Neural progenitor cell (in vitro differentiated cells): ENCODE results near the gene OR6V1. TPM values are rescaled to one million over a fixed set of nuclear protein-coding genes. Genes with fewer than 3 reads are reported as not detected.

Experiments used
- DNase-seq: peaks from one replicate; pipeline ENCODE4 v3.0.0-alpha.2; 2016; ENCODE audit warnings: low spot score
- H2AFZ ChIP-seq: fragments of 200-600 bp; sonication (generic); replicated peaks from 2 replicates; pipeline ENCODE4 v1.6.1; 2016; ENCODE audit warnings: antibody characterized with exemption
- H3F3A ChIP-seq: fragments of 200-600 bp; sonication (generic); 2 replicates; pipeline ENCODE4 v1.6.1; 2016; ENCODE audit warnings: antibody characterized with exemption, low read depth
- H3K27ac ChIP-seq: fragments of 200-600 bp; sonication (generic); 2 replicates; pipeline ENCODE4 v1.5.1; 2016; ENCODE audit warnings: mild to moderate bottlenecking
- H3K27me3 ChIP-seq: fragments of 200-600 bp; sonication (generic); 2 replicates; pipeline ENCODE4 v1.6.1; 2016; ENCODE audit warnings: mild to moderate bottlenecking, moderate library complexity
- H3K36me3 ChIP-seq: fragments of 200-600 bp; sonication (generic); 2 replicates; pipeline ENCODE4 v1.5.1; 2016
- H3K4me1 ChIP-seq: fragments of 200-600 bp; sonication (generic); 2 replicates; pipeline ENCODE4 v1.6.1; 2016; ENCODE audit warnings: mixed run types
- H3K4me2 ChIP-seq: fragments of 200-600 bp; sonication (generic); 2 replicates; pipeline ENCODE4 v1.6.1; 2016
- H3K4me3 ChIP-seq: fragments of 200-600 bp; sonication (generic); 2 replicates; pipeline ENCODE4 v1.5.1; 2016
- H3K79me2 ChIP-seq: fragments of 200-600 bp; sonication (generic); 2 replicates; pipeline ENCODE4 v1.6.1; 2016; ENCODE audit warnings: low read depth
- H3K9ac ChIP-seq: fragments of 200-600 bp; sonication (generic); 2 replicates; pipeline ENCODE4 v1.6.1; 2016
- H3K9me3 ChIP-seq: fragments of 200-600 bp; sonication (generic); 2 replicates; pipeline ENCODE4 v1.5.1; 2016; ENCODE audit warnings: low read depth
- H4K20me1 ChIP-seq: fragments of 200-600 bp; sonication (generic); 2 replicates; pipeline ENCODE4 v1.6.1; 2016; ENCODE audit warnings: low read depth
- H3K27ac Mint-ChIP-seq: 3 replicates; pipeline ENCODE4 v1.8.0; 2021; ENCODE audit warnings: mixed read lengths
- H3K27me3 Mint-ChIP-seq: 2 replicates; pipeline ENCODE4 v1.8.0; 2022; ENCODE audit warnings: low read depth, mild to moderate bottlenecking, inconsistent platforms, moderate library complexity, mixed read lengths; ENCODE audit not compliant: insufficient read depth
- H3K36me3 Mint-ChIP-seq: 3 replicates; pipeline ENCODE4 v1.8.0; 2021; ENCODE audit warnings: mixed read lengths
- H3K4me1 Mint-ChIP-seq: 3 replicates; pipeline ENCODE4 v1.8.0; 2021; ENCODE audit warnings: mixed read lengths
- H3K4me3 Mint-ChIP-seq: 3 replicates; pipeline ENCODE4 v1.8.0; 2021; ENCODE audit warnings: mild to moderate bottlenecking, moderate library complexity, mixed read lengths
- H3K9me3 Mint-ChIP-seq: 3 replicates; pipeline ENCODE4 v1.8.0; 2020; ENCODE audit warnings: mixed read lengths
- CTCF ChIP-seq: fragments of 200-600 bp; sonication (generic); IDR thresholded peaks from 2 replicates; pipeline ENCODE4 v1.5.1; 2017; ENCODE audit warnings: antibody characterized with exemption, mild to moderate bottlenecking
- EZH2 ChIP-seq: fragments of 200-600 bp; sonication (generic); IDR thresholded peaks from 2 replicates; pipeline ENCODE4 v1.6.1; 2017; ENCODE audit warnings: antibody characterized with exemption, mild to moderate bottlenecking, moderate library complexity
- EZH2phosphoT487 ChIP-seq: fragments of 200-600 bp; sonication (generic); IDR thresholded peaks from 2 replicates; pipeline ENCODE4 v1.6.1; 2017; ENCODE audit warnings: antibody characterized with exemption
- total RNA-seq: library from RNA; depleted of rRNA; stranded (reverse); fragments of >200 nt; gene quantifications from 2 replicates; pipeline ENCODE4 v1.2.3, GENCODE V29; 2015; ENCODE audit warnings: low replicate concordance

The OR6V1 gene
- total RNA-seq, 1 donor from 2014 or later: not detected

GRCh38 chr7:143023047-143023446, 29.1 kb upstream of the OR6V1 start:
- H3K4me3 Mint-ChIP-seq: no peak overlapping the region
- H3K4me2 ChIP-seq: no peak overlapping the region
- H3K4me1 ChIP-seq: peaks cover 5% of the 10 kb centered on the region
- TF ChIP-seq CTCF: no peak
- no peak for TF ChIP-seq EZH2
- no peak for TF ChIP-seq EZH2phosphoT487
- H3K4me3 ChIP-seq: no peak overlapping the region
- H3K9ac ChIP-seq: no peak overlapping the region
- peaks cover 3% of the 10 kb centered on the region for H3K27me3 Mint-ChIP-seq
- H3K4me1 Mint-ChIP-seq: no peaks in the 10 kb centered on the region
- no peak overlapping the region for H2AFZ ChIP-seq
- H3K9me3 Mint-ChIP-seq: no peaks in the 10 kb centered on the region
- no peaks in the 10 kb centered on the region for H3K79me2 ChIP-seq
- H3K36me3 ChIP-seq: no peaks in the 10 kb centered on the region
- DNase-seq: no peak
- no peaks in the 10 kb centered on the region for H3K9me3 ChIP-seq
- H4K20me1 ChIP-seq: no peaks in the 10 kb centered on the region
- no peaks in the 10 kb centered on the region for H3K36me3 Mint-ChIP-seq
- H3K27me3 ChIP-seq: no peaks in the 10 kb centered on the region
- no peak overlapping the region for H3K27ac Mint-ChIP-seq
- no peak overlapping the region for H3K27ac ChIP-seq
- no peaks in the 10 kb centered on the region for H3F3A ChIP-seq

DNA sequence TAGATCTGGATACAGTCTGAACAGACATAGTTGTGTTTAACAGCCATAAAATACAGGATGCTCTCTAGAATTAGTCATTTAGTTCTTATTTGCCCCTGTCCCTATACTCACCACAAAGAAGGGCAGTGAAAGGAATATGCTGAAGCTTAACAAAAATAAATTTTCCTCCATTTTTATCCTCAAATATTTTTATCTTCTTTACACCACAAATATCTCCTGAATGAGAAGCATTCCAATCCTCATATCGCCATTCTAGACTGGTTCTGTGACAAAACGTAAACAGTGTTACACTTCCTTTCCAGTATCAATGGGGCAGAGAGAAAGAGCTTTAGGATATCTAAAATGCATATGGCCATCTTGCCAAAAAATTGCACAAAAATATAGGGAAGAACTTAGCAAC, 26.8 kb upstream of the OR6V1 start:
- no peaks in the 10 kb centered on the region for H4K20me1 ChIP-seq
- no peaks in the 10 kb centered on the region for H3K27me3 ChIP-seq
- Mint-ChIP-seq H3K27me3 (peaks cover 3% of the 10 kb centered on the region), H3K36me3 (no peaks in the 10 kb centered on the region), H3K4me1 (no peaks in the 10 kb centered on the region), H3K27ac (no peak overlapping the region), H3K9me3 (no peaks in the 10 kb centered on the region), H3K4me3 (no peak overlapping the region)
- H3K4me2 ChIP-seq: no peak overlapping the region
- no peak overlapping the region for H2AFZ ChIP-seq
- H3K36me3 ChIP-seq: no peaks in the 10 kb centered on the region
- DNase-seq: no peak
- no peak overlapping the region for H3K4me3 ChIP-seq
- no peak for TF ChIP-seq CTCF
- TF ChIP-seq EZH2phosphoT487: no peak
- TF ChIP-seq EZH2: no peak
- H3K9ac ChIP-seq: no peak overlapping the region
- H3K4me1 ChIP-seq: peaks cover 5% of the 10 kb centered on the region
- no peaks in the 10 kb centered on the region for H3K79me2 ChIP-seq
- no peak overlapping the region for H3K27ac ChIP-seq
- H3F3A ChIP-seq: no peaks in the 10 kb centered on the region
- H3K9me3 ChIP-seq: no peaks in the 10 kb centered on the region

GRCh38 chr7:143027032-143027431, 25.1 kb upstream of the OR6V1 start, which contains the start of gene OR9A2:
OR9A2 (minus strand) TSS chr7:143027132; CDS start chr7:143027132, 0 bp downstream.
- H4K20me1 ChIP-seq: no peaks in the 10 kb centered on the region
- Mint-ChIP-seq H3K9me3 (no peaks in the 10 kb centered on the region), H3K4me3 (no peak within 1 kb of the TSS), H3K27ac (no peak within 1 kb of the TSS), H3K36me3 (no peaks in the 10 kb centered on the region), H3K27me3 (peaks cover 3% of the 10 kb centered on the region), H3K4me1 (no peaks in the 10 kb centered on the region)
- no peak within 1 kb of the TSS for H3K9ac ChIP-seq
- H3K4me2 ChIP-seq: no peak within 1 kb of the TSS
- H3F3A ChIP-seq: no peaks in the 10 kb centered on the region
- no peak for DNase-seq
- TF ChIP-seq EZH2 (no peak), CTCF (no peak), EZH2phosphoT487 (no peak)
- no peaks in the 10 kb centered on the region for H3K36me3 ChIP-seq
- H3K27me3 ChIP-seq: no peaks in the 10 kb centered on the region
- no peaks in the 10 kb centered on the region for H3K79me2 ChIP-seq
- H3K4me3 ChIP-seq: no peak within 1 kb of the TSS
- H3K27ac ChIP-seq: no peak within 1 kb of the TSS
- H2AFZ ChIP-seq: no peak within 1 kb of the TSS
- H3K4me1 ChIP-seq: peaks cover 5% of the 10 kb centered on the region
- H3K9me3 ChIP-seq: no peaks in the 10 kb centered on the region
